AG04450 (cell line): ENCODE results near the gene KRTAP10-1. TPM values are rescaled to one million over a fixed set of nuclear protein-coding genes. Genes with fewer than 3 reads are reported as not detected.
"Not testable (repeated sequence)": the region's sequence is repeated elsewhere in the genome, so short reads cannot be mapped to it uniquely, and the experiment has no call there.

Experiments used
- CTCF ChIA-PET: fragments of 300-600, 350-600 bp; formaldehyde crosslinking; extraction: SDS; loops from one replicate; lab custom pipeline; 2022; ENCODE audit warnings: antibody characterized with exemption, inconsistent platforms; lab: Charles Lee
- POLR2A ChIA-PET: fragments of 350-600 bp; formaldehyde crosslinking; extraction: SDS; loops from one replicate; lab custom pipeline; 2021; ENCODE audit warnings: antibody characterized with exemption, inconsistent platforms; lab: Yijun Ruan, JAX
- DNase-seq: peaks from one replicate; pipeline ENCODE4 v3.0.0-alpha.2; 2011; ENCODE audit warnings: low read depth, low spot score
- H3K27ac ChIP-seq: one replicate; pipeline ENCODE4 v1.5.1; 2012; ENCODE audit warnings: low read depth, low read length, control low read depth
- H3K27me3 ChIP-seq: one replicate; pipeline ENCODE4 v1.6.0; 2012; ENCODE audit warnings: low read length; ENCODE audit not compliant: control insufficient read depth, insufficient read depth
- H3K4me3 ChIP-seq: 2 replicates; pipeline ENCODE4 v1.5.1; 2011; ENCODE audit warnings: mild to moderate bottlenecking, low read depth, low read length, control low read depth
- H3K9me3 ChIP-seq: 2 replicates; pipeline ENCODE4 v1.5.1; 2012; ENCODE audit warnings: low read length; ENCODE audit not compliant: control insufficient read depth, insufficient read depth
- CTCF ChIP-seq: IDR thresholded peaks from 2 replicates; pipeline ENCODE4 v1.5.1; 2011; ENCODE audit warnings: low read depth, low read length, control low read depth, inconsistent platforms
- polyA plus RNA-seq: library from polyadenylated mRNA; depleted of rRNA; stranded (reverse); fragments of >200 nt; gene quantifications from 2 replicates; pipeline ENCODE4 v1.2.3, GENCODE V29; 2011

Gene KRTAP10-1
- polyA plus RNA-seq, 1 experiment, result not detected

GRCh38 chr21:44582055-44582454 is 42.1 kb upstream of the KRTAP10-1 start:
- Histone ChIP-seq H3K9me3 (peaks cover 30% of the 10 kb centered on the region), H3K27me3 (no peaks in the 10 kb centered on the region), H3K27ac (no peak overlapping the region), H3K4me3 (no peak overlapping the region)
- no peak for TF ChIP-seq CTCF
- DNase-seq, result no peak
- CTCF ChIA-PET, result no interaction called here
- POLR2A ChIA-PET, result no interaction called here

- ChIA-PET CTCF (no interaction called here), POLR2A (no interaction called here)
- no peaks in the 10 kb centered on the region for H3K27me3 ChIP-seq
- no peak for DNase-seq
- TF ChIP-seq CTCF, result no peak
- H3K4me3 ChIP-seq, result no peak overlapping the region
- H3K27ac ChIP-seq, result no peak overlapping the region
- peaks cover 30% of the 10 kb centered on the region for H3K9me3 ChIP-seq
These were observed 41.2 kb upstream of the KRTAP10-1 start for GRCh38 chr21:44581158-44581557.

GRCh38 chr21:44580231-44580821 is 40.3 kb upstream of the KRTAP10-1 start, which contains the start of gene KRTAP10-5:
Gene KRTAP10-5, minus strand, starts transcription at chr21:44580604. Its CDS starts 26 bp downstream, at chr21:44580578.
- CTCF ChIA-PET, H3K4me3 ChIP-seq, POLR2A ChIA-PET, H3K27me3 ChIP-seq, DNase-seq, H3K27ac ChIP-seq: not testable (repeated sequence)
- H3K9me3 ChIP-seq, result peaks cover 30% of the 10 kb centered on the region

- Histone ChIP-seq H3K9me3 (peaks cover 30% of the 10 kb centered on the region), H3K27me3 (no peaks in the 10 kb centered on the region), H3K4me3 (no peak overlapping the region), H3K27ac (no peak overlapping the region)
- no peak for DNase-seq
- CTCF ChIA-PET, result no interaction called here
- TF ChIP-seq CTCF, result no peak
- POLR2A ChIA-PET, result no interaction called here
These were observed 39.8 kb upstream of the KRTAP10-1 start for GRCh38 chr21:44579833-44580144.

GRCh38 chr21:44579056-44579832 is 39.2 kb upstream of the KRTAP10-1 start:
- CTCF ChIA-PET, result no interaction called here
- no peak for TF ChIP-seq CTCF
- H3K27ac ChIP-seq, result no peak overlapping the region
- H3K9me3 ChIP-seq, result peaks cover 30% of the 10 kb centered on the region
- DNase-seq, result no peak
- H3K4me3 ChIP-seq, result no peak overlapping the region
- POLR2A ChIA-PET, result no interaction called here
- no peaks in the 10 kb centered on the region for H3K27me3 ChIP-seq
